ENCODE results near the gene ZNF140. TPM values are rescaled to one million over a fixed set of nuclear protein-coding genes. Genes with fewer than 3 reads are reported as not detected.

Gene ZNF140
- total and polyA plus RNA-seq, 2 of the 4 experiments (the other 2 are of a cell fraction) = 8.3 to 25.8 TPM

GRCh38 chr12:133105620-133106019 lies 24.9 kb downstream of the ZNF140 start:
- in situ Hi-C loops (cut with MboI; ENCODE audit: low sequenced_read_pairs) = no loop called here
- H2BK5ac ChIP-seq (ENCODE audit: low read depth, low read length, poor library complexity, severe bottlenecking) = no peak overlapping the region
- H2AK5ac ChIP-seq (ENCODE audit: low read depth, low read length) = no peak overlapping the region
- H2BK120ac ChIP-seq (ENCODE audit: low read depth, low read length) = no peak overlapping the region
- H3K27ac ChIP-seq (ENCODE audit: insufficient read depth, low read length) = no peak overlapping the region
- ATAC-seq (ENCODE audit: low read depth) (no peak), DNase-seq (no peak)
- H4K91ac ChIP-seq (ENCODE audit: insufficient read depth, low read depth, low read length) = no peak overlapping the region
- no peak overlapping the region for H4K8ac ChIP-seq (ENCODE audit: low read depth in 2 of 2, low read length in 2 of 2)
- H3K4ac ChIP-seq (ENCODE audit: low read depth, low read length) = no peak overlapping the region
- no peak overlapping the region for H3K18ac ChIP-seq (ENCODE audit: low read depth, low read length)
- no CpG with 5 or more reads among the region's 3 CpGs for WGBS, 2 experiments (ENCODE audit: extremely low coverage in 2 of 2, insufficient read length in 1 of 2)
- ChIA-PET POLR2A (ENCODE audit: unreplicated experiment) (no interaction called here), CTCF (no interaction called here)
- H2AK9ac ChIP-seq (replicated peaks; ENCODE audit: low read depth, low read length, poor library complexity) = no peak overlapping the region
- dilution Hi-C loops (cut with HindIII; ENCODE audit: low sequenced_read_pairs, unreplicated experiment) = no loop called here
- H3K14ac ChIP-seq (replicated peaks; ENCODE audit: low read depth, low read length) = no peak overlapping the region
- H3K4me3 ChIP-seq (ENCODE audit: insufficient read depth, low read depth, low read length) = no peak overlapping the region
- no peak overlapping the region for H3K23ac ChIP-seq (ENCODE audit: low read depth, low read length)
- H3K4me1 ChIP-seq (ENCODE audit: control insufficient read depth, insufficient read depth, low read length) = no peaks in the 10 kb centered on the region
- H3K36me3 ChIP-seq (ENCODE audit: control insufficient read depth, insufficient read depth, low read length) = peaks cover 31% of the 10 kb centered on the region
- no peaks in the 10 kb centered on the region for H4K20me1 ChIP-seq (ENCODE audit: insufficient read depth, low read length)
- no peak overlapping the region for H3K9ac ChIP-seq (ENCODE audit: low read depth, low read length)
- intact Hi-C loops (cut with micrococcal nuclease) = no loop called here
- TF ChIP-seq, protein P1, sequence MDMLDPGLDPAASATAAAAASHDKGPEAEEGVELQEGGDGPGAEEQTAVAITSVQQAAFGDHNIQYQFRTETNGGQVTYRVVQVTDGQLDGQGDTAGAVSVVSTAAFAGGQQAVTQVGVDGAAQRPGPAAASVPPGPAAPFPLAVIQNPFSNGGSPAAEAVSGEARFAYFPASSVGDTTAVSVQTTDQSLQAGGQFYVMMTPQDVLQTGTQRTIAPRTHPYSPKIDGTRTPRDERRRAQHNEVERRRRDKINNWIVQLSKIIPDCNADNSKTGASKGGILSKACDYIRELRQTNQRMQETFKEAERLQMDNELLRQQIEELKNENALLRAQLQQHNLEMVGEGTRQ (IDR thresholded peaks at IDR 0.05; ENCODE audit: low read depth, low read length) = no peak
- no peak overlapping the region for H4K5ac ChIP-seq (ENCODE audit: low read depth, low read length)
- no peaks in the 10 kb centered on the region for H3K9me1 ChIP-seq (ENCODE audit: insufficient read depth, low read length)
- peaks cover 84% of the 10 kb centered on the region for H3K9me3 ChIP-seq (ENCODE audit: control insufficient read depth, insufficient read depth, low read length)
- no peaks in the 10 kb centered on the region for H3K27me3 ChIP-seq (ENCODE audit: control insufficient read depth, insufficient read depth, low read length)
- no TSS peak for BruUV-seq (replicated peaks)
- no peak overlapping the region for H2BK20ac ChIP-seq (ENCODE audit: low read depth, low read length)
- no peak overlapping the region for H3K56ac ChIP-seq (ENCODE audit: extremely low read depth, insufficient read depth, low read length)
- H3K79me1 ChIP-seq (ENCODE audit: low read depth in 1 of 2, low read length in 2 of 2) = no peaks in the 10 kb centered on the region; a peak in 1 of 4 replicates
- H2BK15ac ChIP-seq (ENCODE audit: low read depth, low read length) = no peak overlapping the region
- H2AFZ ChIP-seq (replicated peaks; ENCODE audit: low read length, poor library complexity) = no peak overlapping the region
- no peak overlapping the region for H3K4me2 ChIP-seq (ENCODE audit: low read depth, low read length)
